ENCODE data around the gene USP3.

The USP3 gene

GRCh38 chr15:63556246-63556645 is 51.9 kb downstream of the USP3 start:
- H3K27me3 ChIP-seq (ENCODE audit: insufficient read depth, low read length), result no peaks in the 10 kb centered on the region
- H2AFZ ChIP-seq (ENCODE audit: low read depth, low read length), result no peak overlapping the region
- no peak overlapping the region for H3K4me3 ChIP-seq (ENCODE audit: low read length)
- H3K9me3 ChIP-seq (ENCODE audit: low read length), result peaks cover 3% of the 10 kb centered on the region
- H3K4me1 ChIP-seq (ENCODE audit: insufficient read depth, low read length), result peaks cover 17% of the 10 kb centered on the region
- H3K36me3 ChIP-seq (ENCODE audit: insufficient read depth, low read length), result peaks cover 57% of the 10 kb centered on the region

GRCh38 chr15:63556736-63557135 is 52.3 kb downstream of the USP3 start:
- Histone ChIP-seq H3K36me3 (ENCODE audit: insufficient read depth, low read length) (peaks cover 62% of the 10 kb centered on the region), H3K9me3 (ENCODE audit: low read length) (peaks cover 3% of the 10 kb centered on the region), H3K4me3 (ENCODE audit: low read length) (no peak overlapping the region), H3K4me1 (ENCODE audit: insufficient read depth, low read length) (peaks cover 17% of the 10 kb centered on the region), H3K27me3 (ENCODE audit: insufficient read depth, low read length) (no peaks in the 10 kb centered on the region), H2AFZ (ENCODE audit: low read depth, low read length) (no peak overlapping the region)

- no peaks in the 10 kb centered on the region for H3K27me3 ChIP-seq (ENCODE audit: insufficient read depth, low read length)
- H3K4me1 ChIP-seq (ENCODE audit: insufficient read depth, low read length), result no peaks in the 10 kb centered on the region
- H2AFZ ChIP-seq (ENCODE audit: low read depth, low read length), result no peak overlapping the region
- H3K36me3 ChIP-seq (ENCODE audit: insufficient read depth, low read length), result peaks cover 78% of the 10 kb centered on the region
- H3K9me3 ChIP-seq (ENCODE audit: low read length), result peaks cover 3% of the 10 kb centered on the region
- H3K4me3 ChIP-seq (ENCODE audit: low read length), result no peak overlapping the region
Observed at GRCh38 chr15:63559753-63560152, 55.4 kb downstream of the USP3 start.

GRCh38 chr15:63560741-63561448 is 56.5 kb downstream of the USP3 start:
- no peak overlapping the region for H3K4me3 ChIP-seq (ENCODE audit: low read length)
- H3K9me3 ChIP-seq (ENCODE audit: low read length), result peaks cover 3% of the 10 kb centered on the region
- H3K4me1 ChIP-seq (ENCODE audit: insufficient read depth, low read length), result no peaks in the 10 kb centered on the region
- H3K36me3 ChIP-seq (ENCODE audit: insufficient read depth, low read length), result peaks cover 80% of the 10 kb centered on the region
- no peak overlapping the region for H2AFZ ChIP-seq (ENCODE audit: low read depth, low read length)
- H3K27me3 ChIP-seq (ENCODE audit: insufficient read depth, low read length), result no peaks in the 10 kb centered on the region

GRCh38 chr15:63564093-63564492 is 59.7 kb downstream of the USP3 start:
- H3K4me1 ChIP-seq (ENCODE audit: insufficient read depth, low read length), result no peaks in the 10 kb centered on the region
- H3K36me3 ChIP-seq (ENCODE audit: insufficient read depth, low read length), result peaks cover 76% of the 10 kb centered on the region
- H3K27me3 ChIP-seq (ENCODE audit: insufficient read depth, low read length), result no peaks in the 10 kb centered on the region
- H3K4me3 ChIP-seq (ENCODE audit: low read length), result no peak overlapping the region
- H2AFZ ChIP-seq (ENCODE audit: low read depth, low read length), result no peak overlapping the region
- no peaks in the 10 kb centered on the region for H3K9me3 ChIP-seq (ENCODE audit: low read length)

- Histone ChIP-seq H2AFZ (ENCODE audit: low read depth, low read length) (no peak overlapping the region), H3K36me3 (ENCODE audit: insufficient read depth, low read length) (peaks cover 72% of the 10 kb centered on the region), H3K4me1 (ENCODE audit: insufficient read depth, low read length) (no peaks in the 10 kb centered on the region), H3K27me3 (ENCODE audit: insufficient read depth, low read length) (no peaks in the 10 kb centered on the region), H3K4me3 (ENCODE audit: low read length) (no peak overlapping the region), H3K9me3 (ENCODE audit: low read length) (no peaks in the 10 kb centered on the region)
Observed at GRCh38 chr15:63565536-63566186, 61.3 kb downstream of the USP3 start.

GRCh38 chr15:63572749-63573464 is 68.5 kb downstream of the USP3 start:
- H3K9me3 ChIP-seq (ENCODE audit: low read length), result no peaks in the 10 kb centered on the region
- peaks cover 70% of the 10 kb centered on the region for H3K36me3 ChIP-seq (ENCODE audit: insufficient read depth, low read length)
- H3K27me3 ChIP-seq (ENCODE audit: insufficient read depth, low read length), result no peaks in the 10 kb centered on the region
- no peak overlapping the region for H2AFZ ChIP-seq (ENCODE audit: low read depth, low read length)
- H3K4me1 ChIP-seq (ENCODE audit: insufficient read depth, low read length), result no peaks in the 10 kb centered on the region
- H3K4me3 ChIP-seq (ENCODE audit: low read length), result no peak overlapping the region

- H3K36me3 ChIP-seq (ENCODE audit: insufficient read depth, low read length), result peaks cover 70% of the 10 kb centered on the region
- no peaks in the 10 kb centered on the region for H3K27me3 ChIP-seq (ENCODE audit: insufficient read depth, low read length)
- H2AFZ ChIP-seq (ENCODE audit: low read depth, low read length), result no peak overlapping the region
- no peak overlapping the region for H3K4me3 ChIP-seq (ENCODE audit: low read length)
- H3K9me3 ChIP-seq (ENCODE audit: low read length), result no peaks in the 10 kb centered on the region
- H3K4me1 ChIP-seq (ENCODE audit: insufficient read depth, low read length), result no peaks in the 10 kb centered on the region
Observed at GRCh38 chr15:63573533-63573932, 69.1 kb downstream of the USP3 start.

GRCh38 chr15:63575312-63575711 is 70.9 kb downstream of the USP3 start:
- H2AFZ ChIP-seq (ENCODE audit: low read depth, low read length), result no peak overlapping the region
- no peak overlapping the region for H3K4me3 ChIP-seq (ENCODE audit: low read length)
- no peaks in the 10 kb centered on the region for H3K4me1 ChIP-seq (ENCODE audit: insufficient read depth, low read length)
- peaks cover 65% of the 10 kb centered on the region for H3K36me3 ChIP-seq (ENCODE audit: insufficient read depth, low read length)
- H3K27me3 ChIP-seq (ENCODE audit: insufficient read depth, low read length), result no peaks in the 10 kb centered on the region
- H3K9me3 ChIP-seq (ENCODE audit: low read length), result no peaks in the 10 kb centered on the region

- Histone ChIP-seq H3K4me3 (ENCODE audit: low read length) (no peak overlapping the region), H3K4me1 (ENCODE audit: insufficient read depth, low read length) (no peaks in the 10 kb centered on the region), H2AFZ (ENCODE audit: low read depth, low read length) (no peak overlapping the region), H3K36me3 (ENCODE audit: insufficient read depth, low read length) (peaks cover 61% of the 10 kb centered on the region), H3K27me3 (ENCODE audit: insufficient read depth, low read length) (no peaks in the 10 kb centered on the region), H3K9me3 (ENCODE audit: low read length) (no peaks in the 10 kb centered on the region)
Observed at GRCh38 chr15:63576441-63576840, 72.0 kb downstream of the USP3 start.

- Histone ChIP-seq H3K4me3 (ENCODE audit: low read length) (no peak overlapping the region), H3K27me3 (ENCODE audit: insufficient read depth, low read length) (no peaks in the 10 kb centered on the region), H3K4me1 (ENCODE audit: insufficient read depth, low read length) (no peaks in the 10 kb centered on the region), H2AFZ (ENCODE audit: low read depth, low read length) (no peak overlapping the region), H3K36me3 (ENCODE audit: insufficient read depth, low read length) (peaks cover 53% of the 10 kb centered on the region), H3K9me3 (ENCODE audit: low read length) (no peaks in the 10 kb centered on the region)
Observed at GRCh38 chr15:63582179-63582578, 77.8 kb downstream of the USP3 start.

GRCh38 chr15:63582718-63583426 is 78.5 kb downstream of the USP3 start:
- Histone ChIP-seq H2AFZ (ENCODE audit: low read depth, low read length) (no peak overlapping the region), H3K4me3 (ENCODE audit: low read length) (no peak overlapping the region), H3K36me3 (ENCODE audit: insufficient read depth, low read length) (peaks cover 58% of the 10 kb centered on the region), H3K9me3 (ENCODE audit: low read length) (no peaks in the 10 kb centered on the region), H3K27me3 (ENCODE audit: insufficient read depth, low read length) (no peaks in the 10 kb centered on the region), H3K4me1 (ENCODE audit: insufficient read depth, low read length) (no peaks in the 10 kb centered on the region)

GRCh38 chr15:63586790-63587189 is 82.4 kb downstream of the USP3 start:
- Histone ChIP-seq H3K4me3 (ENCODE audit: low read length) (no peak overlapping the region), H3K4me1 (ENCODE audit: insufficient read depth, low read length) (no peaks in the 10 kb centered on the region), H2AFZ (ENCODE audit: low read depth, low read length) (no peak overlapping the region), H3K36me3 (ENCODE audit: insufficient read depth, low read length) (peaks cover 81% of the 10 kb centered on the region), H3K9me3 (ENCODE audit: low read length) (no peaks in the 10 kb centered on the region), H3K27me3 (ENCODE audit: insufficient read depth, low read length) (no peaks in the 10 kb centered on the region)
